ENCODE data around the gene DCTD. TPM values are rescaled to one million over a fixed set of nuclear protein-coding genes. Genes with fewer than 3 reads are reported as not detected.

The DCTD gene
- total RNA-seq, result 104 and 110 TPM in 2 replicates

GRCh38 chr4:182917182-182918043 lies at the start of gene DCTD:
Gene DCTD (minus strand): TSS chr4:182917386. CDS start chr4:182915568, 1,818 bp downstream.
- DNase-seq (ENCODE audit: insufficient read length, low spot score, missing footprints), result peak; percentile 96
- H3K4me3 ChIP-seq (ENCODE audit: insufficient read depth, low read length), result peak within 1 kb of the TSS; percentile 90

GRCh38 chr4:182960746-182961145 lies 43.6 kb upstream of the DCTD start:
- H4K20me1 ChIP-seq (ENCODE audit: insufficient read depth, low read length), result no peaks in the 10 kb centered on the region
- no peak overlapping the region for H3K4me2 ChIP-seq (ENCODE audit: insufficient read depth, low read length)
- no peak overlapping the region for H3K27ac ChIP-seq (ENCODE audit: low read depth, low read length)
- H3K79me2 ChIP-seq (ENCODE audit: insufficient read depth, low read length), result no peaks in the 10 kb centered on the region
- DNase-seq (ENCODE audit: insufficient read length, low spot score, missing footprints), result no peak
- H2AFZ ChIP-seq (ENCODE audit: low read length), result no peak overlapping the region
- H3K36me3 ChIP-seq (ENCODE audit: insufficient read depth, low read length), result no peaks in the 10 kb centered on the region
- H3K4me3 ChIP-seq (ENCODE audit: insufficient read depth, low read length), result no peak overlapping the region
- H3K4me1 ChIP-seq (ENCODE audit: insufficient read depth, low read length), result peaks cover under 1% of the 10 kb centered on the region
- H3K9me3 ChIP-seq (ENCODE audit: low read depth, low read length), result no peaks in the 10 kb centered on the region
- H3K27me3 ChIP-seq (ENCODE audit: insufficient read depth, low read length), result no peaks in the 10 kb centered on the region
- no peak for TF ChIP-seq CTCF (IDR thresholded peaks at IDR 0.05; ENCODE audit: extremely low read depth, low read depth, low read length)

More at GRCh38 chr4:182917182-182918043, at the start of gene DCTD:
- peak; percentile 38 for TF ChIP-seq CTCF (IDR thresholded peaks at IDR 0.05; ENCODE audit: extremely low read depth, low read depth, low read length)
- H3K36me3 ChIP-seq (ENCODE audit: insufficient read depth, low read length), result peaks cover 19% of the 10 kb centered on the region
- H3K79me2 ChIP-seq (ENCODE audit: insufficient read depth, low read length), result peaks cover 47% of the 10 kb centered on the region
- H3K27ac ChIP-seq (ENCODE audit: low read depth, low read length), result peak within 1 kb of the TSS; percentile 83
- no peaks in the 10 kb centered on the region for H4K20me1 ChIP-seq (ENCODE audit: insufficient read depth, low read length)
- H3K9me3 ChIP-seq (ENCODE audit: low read depth, low read length), result no peaks in the 10 kb centered on the region
- H3K4me2 ChIP-seq (ENCODE audit: insufficient read depth, low read length), result peak within 1 kb of the TSS; percentile 96
- peak within 1 kb of the TSS; percentile 95 for H2AFZ ChIP-seq (ENCODE audit: low read length)
- H3K4me1 ChIP-seq (ENCODE audit: insufficient read depth, low read length), result peaks cover 19% of the 10 kb centered on the region
- H3K27me3 ChIP-seq (ENCODE audit: insufficient read depth, low read length), result no peaks in the 10 kb centered on the region

GRCh38 chr4:182960228-182960627 lies 43.0 kb upstream of the DCTD start:
- H3K27ac ChIP-seq (ENCODE audit: low read depth, low read length), result no peak overlapping the region
- H3K79me2 ChIP-seq (ENCODE audit: insufficient read depth, low read length), result no peaks in the 10 kb centered on the region
- no peak overlapping the region for H3K4me2 ChIP-seq (ENCODE audit: insufficient read depth, low read length)
- no peak for TF ChIP-seq CTCF (IDR thresholded peaks at IDR 0.05; ENCODE audit: extremely low read depth, low read depth, low read length)
- no peak for DNase-seq (ENCODE audit: insufficient read length, low spot score, missing footprints)
- H3K9me3 ChIP-seq (ENCODE audit: low read depth, low read length), result no peaks in the 10 kb centered on the region
- no peak overlapping the region for H2AFZ ChIP-seq (ENCODE audit: low read length)
- H3K4me1 ChIP-seq (ENCODE audit: insufficient read depth, low read length), result peaks cover 3% of the 10 kb centered on the region
- no peaks in the 10 kb centered on the region for H3K36me3 ChIP-seq (ENCODE audit: insufficient read depth, low read length)
- no peaks in the 10 kb centered on the region for H4K20me1 ChIP-seq (ENCODE audit: insufficient read depth, low read length)
- no peaks in the 10 kb centered on the region for H3K27me3 ChIP-seq (ENCODE audit: insufficient read depth, low read length)
- H3K4me3 ChIP-seq (ENCODE audit: insufficient read depth, low read length), result no peak overlapping the region

GRCh38 chr4:182955411-182955810 lies 38.2 kb upstream of the DCTD start:
- H3K4me3 ChIP-seq (ENCODE audit: insufficient read depth, low read length), result no peak overlapping the region
- H3K36me3 ChIP-seq (ENCODE audit: insufficient read depth, low read length), result no peaks in the 10 kb centered on the region
- DNase-seq (ENCODE audit: insufficient read length, low spot score, missing footprints), result peak; percentile 81
- H3K27ac ChIP-seq (ENCODE audit: low read depth, low read length), result no peak overlapping the region
- peaks cover 3% of the 10 kb centered on the region for H3K4me1 ChIP-seq (ENCODE audit: insufficient read depth, low read length)
- TF ChIP-seq CTCF (IDR thresholded peaks at IDR 0.05; ENCODE audit: extremely low read depth, low read depth, low read length), result no peak
- H3K27me3 ChIP-seq (ENCODE audit: insufficient read depth, low read length), result no peaks in the 10 kb centered on the region
- H2AFZ ChIP-seq (ENCODE audit: low read length), result no peak overlapping the region
- no peak overlapping the region for H3K4me2 ChIP-seq (ENCODE audit: insufficient read depth, low read length)
- no peaks in the 10 kb centered on the region for H3K9me3 ChIP-seq (ENCODE audit: low read depth, low read length)
- no peaks in the 10 kb centered on the region for H3K79me2 ChIP-seq (ENCODE audit: insufficient read depth, low read length)
- H4K20me1 ChIP-seq (ENCODE audit: insufficient read depth, low read length), result no peaks in the 10 kb centered on the region

Data from osteoblast (primary cell).